H1 (cell line): ENCODE measurements around the gene CAPS. TPM values are rescaled to one million over a fixed set of nuclear protein-coding genes. Genes with fewer than 3 reads are reported as not detected.

Experiments
- TCF12 ChIP-seq: IDR thresholded peaks from 2 replicates; pipeline ENCODE4 v1.6.1; 2011; ENCODE audit warnings: low read depth, mild to moderate bottlenecking, low read length
- polyA plus RNA-seq, 7 experiments: library from polyadenylated mRNA; depleted of rRNA in 3 of 7; stranded (reverse) in 5 of 7; unstranded in 2 of 7; fragments of >200 nt in 5 of 7; fragments of 200-250 nt in 2 of 7; gene quantifications; 1 replicate in 5 of 7; 2 replicates in 1 of 7; 4 replicates in 1 of 7; pipeline versions ENCODE4 v1.2.1 to v1.2.3, GENCODE V29; 2011 to 2013; ENCODE audit warnings: missing spikeins in 2 of 7, mixed read lengths in 2 of 7
- total RNA-seq: library from RNA; stranded (reverse); fragmentation: NEBNext Ultra II Directional; extraction: Animal tissue kit (Norgen Biotek cat#: 25700); gene quantifications from 2 replicates; pipeline ENCODE4 v1.2.1, GENCODE V29; 2021

CAPS gene
- total and polyA plus RNA-seq, 2 of the 8 experiments (the other 6 are each of a cell fraction or from before 2014, with no cell fraction given) = 2.1 to 2.4 TPM

- TF ChIP-seq TCF12 = no peak
Measured at GRCh38 chr19:5948752-5949564, 34.9 kb downstream of the CAPS start (continued).
